ENCODE measurements around the gene GPHB5.

The GPHB5 gene

GRCh38 chr14:63301891-63302534, 16.7 kb downstream of the GPHB5 start:
- TF ChIP-seq ZNF274 (IDR thresholded peaks at IDR 0.05; ENCODE audit: low read depth, low read length): no peak

DNA sequence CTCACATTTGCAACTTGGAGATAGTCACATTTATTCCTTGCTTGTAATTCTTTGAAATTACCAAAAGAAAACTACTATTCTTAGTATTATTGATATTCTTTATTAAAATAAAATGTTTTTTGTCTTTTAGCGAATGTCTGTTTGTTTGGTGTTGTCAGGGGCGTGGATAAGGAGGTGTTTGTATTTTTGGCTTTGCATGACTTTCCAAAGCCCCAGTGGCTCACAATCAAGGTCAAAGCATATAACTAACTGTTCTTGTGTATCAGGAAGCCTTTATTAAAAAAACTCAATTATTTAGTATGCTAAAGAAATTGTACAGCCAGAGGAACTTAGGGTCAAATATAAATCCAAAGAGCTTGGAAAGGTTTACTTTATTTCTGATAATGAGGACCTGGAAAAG, 17.9 kb downstream of the GPHB5 start:
- H3K4me3 ChIP-seq (ENCODE audit: low read length): no peak overlapping the region
- TF ChIP-seq ZNF274 (IDR thresholded peaks at IDR 0.05; ENCODE audit: low read depth, low read length): no peak

More at GRCh38 chr14:63301891-63302534, 16.7 kb downstream of the GPHB5 start:
- no peak overlapping the region for H3K4me3 ChIP-seq (ENCODE audit: low read length)

DNA sequence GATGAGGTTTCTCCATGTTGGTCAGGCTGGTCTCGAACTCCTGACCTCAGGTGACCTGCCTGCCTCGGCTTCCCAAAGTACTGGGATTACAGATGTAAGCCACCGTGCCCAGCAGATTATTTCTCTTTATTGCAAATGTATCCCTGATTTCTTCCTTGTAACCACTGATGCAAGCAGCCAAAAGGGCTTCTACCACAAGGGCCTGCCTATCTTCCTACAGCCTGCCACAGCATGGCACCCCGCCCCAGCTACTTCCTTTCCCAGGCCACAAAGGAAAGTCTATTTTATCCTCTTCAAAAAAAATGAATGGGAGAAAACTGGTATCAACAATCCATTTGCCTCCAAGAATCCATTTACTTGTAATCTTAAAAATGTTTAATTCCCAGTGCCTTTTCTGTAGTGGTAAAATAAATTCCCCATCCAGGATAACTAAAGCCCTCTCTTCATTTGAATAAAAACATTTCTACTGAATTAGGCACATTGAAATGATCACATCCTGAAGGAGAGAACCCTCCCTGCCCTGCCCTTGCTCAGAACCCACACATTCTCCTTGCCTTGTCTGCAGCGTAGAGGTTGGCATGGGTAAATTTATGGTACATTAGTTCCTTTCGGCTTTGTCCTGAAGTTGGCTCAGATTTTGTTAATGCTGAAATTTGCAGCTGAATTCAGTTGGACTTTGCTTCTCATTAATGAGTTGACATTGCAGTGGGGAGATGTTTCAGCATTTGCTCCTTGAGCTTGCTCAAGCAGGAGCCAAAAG, 19.2 kb downstream of the GPHB5 start:
- TF ChIP-seq ZNF274 (IDR thresholded peaks at IDR 0.05; ENCODE audit: low read depth, low read length): no peak
- H3K4me3 ChIP-seq (ENCODE audit: low read length): no peak overlapping the region

DNA sequence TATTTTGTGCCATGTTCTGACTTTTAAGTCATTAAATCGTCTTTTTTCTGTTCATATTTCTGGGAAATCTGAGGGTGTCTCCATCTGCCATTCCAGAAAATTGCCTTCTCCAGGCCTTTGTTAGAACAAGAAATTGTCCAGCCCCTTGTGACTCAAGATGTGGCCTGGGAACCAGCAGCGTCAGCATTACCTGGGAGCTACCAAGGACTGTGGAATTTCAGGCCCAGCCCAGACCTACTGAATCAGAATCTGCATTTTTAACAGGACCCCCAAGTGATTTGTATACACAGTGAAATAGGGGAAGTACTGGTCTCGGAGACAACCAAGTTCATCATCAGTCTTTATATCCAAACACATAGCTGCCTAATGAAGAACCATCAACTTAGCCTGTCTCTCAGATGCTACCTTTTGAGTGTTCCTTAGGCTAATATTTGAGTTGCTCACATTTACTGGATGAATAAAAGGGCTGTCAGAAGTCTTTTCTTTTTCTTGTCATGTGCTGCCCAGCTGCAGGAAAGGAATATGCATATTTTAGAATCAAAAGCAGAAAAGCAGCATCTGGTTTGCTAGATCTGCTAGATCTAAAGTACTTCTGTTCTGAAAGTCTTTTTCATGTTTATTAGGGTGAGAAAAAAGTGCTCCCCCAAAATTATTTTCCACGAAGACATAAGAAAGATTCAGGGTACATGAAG, 21.2 kb downstream of the GPHB5 start:
- no peak overlapping the region for H3K4me3 ChIP-seq (ENCODE audit: low read length)
- TF ChIP-seq ZNF274 (IDR thresholded peaks at IDR 0.05; ENCODE audit: low read depth, low read length): no peak

DNA sequence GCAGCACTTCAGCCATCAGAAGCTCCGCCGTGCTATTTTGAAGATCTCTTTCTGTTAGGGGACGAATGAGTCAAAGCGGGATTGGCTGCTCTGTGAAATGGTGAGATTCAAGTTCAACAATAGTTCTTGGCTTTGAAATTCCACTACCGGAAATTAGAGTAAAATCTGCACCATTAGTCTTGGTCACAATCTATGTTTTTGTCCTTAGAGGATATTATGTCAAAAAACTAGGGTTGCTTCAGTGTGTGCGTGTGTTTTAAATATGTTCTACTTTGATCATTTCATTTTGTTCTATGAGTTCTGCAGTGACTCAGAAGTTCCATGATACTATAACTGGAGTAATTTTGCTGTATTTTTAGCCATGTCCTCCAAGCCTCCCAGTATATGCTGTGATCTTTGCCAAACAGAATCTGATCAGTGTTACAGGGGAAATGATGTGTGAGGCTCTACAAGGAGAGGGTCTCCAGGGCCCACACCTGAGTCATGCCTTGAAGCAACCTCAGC, 22.6 kb downstream of the GPHB5 start:
- TF ChIP-seq ZNF274 (IDR thresholded peaks at IDR 0.05; ENCODE audit: low read depth, low read length): no peak
- no peak overlapping the region for H3K4me3 ChIP-seq (ENCODE audit: low read length)

DNA sequence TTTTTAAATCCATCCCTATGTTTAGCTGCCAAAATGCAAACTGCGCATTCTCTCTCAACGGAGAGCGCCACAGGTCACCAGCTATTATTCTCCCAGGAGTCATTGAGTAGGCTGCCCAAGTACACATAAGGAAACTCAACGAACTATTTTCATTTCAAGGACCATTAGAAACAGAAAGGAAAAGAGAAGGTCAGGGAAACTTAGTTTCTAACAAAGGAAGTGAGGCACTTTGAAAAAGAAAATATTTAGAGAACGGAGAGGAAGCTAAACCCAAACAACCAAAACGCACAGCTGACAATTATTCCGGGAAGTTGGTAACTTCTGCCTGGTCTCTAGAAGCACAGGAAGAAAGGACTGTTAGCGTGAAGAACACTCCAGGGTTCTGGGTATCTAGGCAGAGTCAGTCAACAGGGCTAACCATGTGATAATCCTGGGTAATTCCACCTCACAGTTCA, 23.5 kb downstream of the GPHB5 start:
- no peak overlapping the region for H3K4me3 ChIP-seq (ENCODE audit: low read length)
- TF ChIP-seq ZNF274 (IDR thresholded peaks at IDR 0.05; ENCODE audit: low read depth, low read length): no peak

DNA sequence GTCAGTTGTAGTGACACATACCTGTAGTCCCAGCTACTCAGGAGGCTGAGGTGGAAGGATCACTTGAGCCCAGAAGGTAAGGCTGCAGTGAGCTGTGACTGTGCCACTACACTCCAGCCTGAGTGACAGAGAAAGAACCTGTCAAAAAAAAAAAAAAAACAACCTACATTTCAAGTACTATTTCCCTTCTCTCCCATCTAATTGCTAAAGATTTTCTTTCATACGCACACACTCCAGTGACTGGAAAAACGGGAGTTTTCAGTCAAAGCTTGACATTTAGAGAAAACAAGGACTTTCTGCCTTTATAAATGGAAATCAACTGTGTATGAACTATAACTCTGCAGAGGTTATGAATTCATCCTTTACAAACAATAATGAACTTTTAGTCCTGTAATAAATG, 25.9 kb downstream of the GPHB5 start:
- no peak for TF ChIP-seq ZNF274 (IDR thresholded peaks at IDR 0.05; ENCODE audit: low read depth, low read length)
- no peak overlapping the region for H3K4me3 ChIP-seq (ENCODE audit: low read length)

GRCh38 chr14:63290741-63291430, 27.8 kb downstream of the GPHB5 start:
- no peak for TF ChIP-seq ZNF274 (IDR thresholded peaks at IDR 0.05; ENCODE audit: low read depth, low read length)
- H3K4me3 ChIP-seq (ENCODE audit: low read length): no peak overlapping the region

- no peak overlapping the region for H3K4me3 ChIP-seq (ENCODE audit: low read length)
- TF ChIP-seq ZNF274 (IDR thresholded peaks at IDR 0.05; ENCODE audit: low read depth, low read length): no peak
These were observed 29.9 kb downstream of the GPHB5 start for GRCh38 chr14:63288853-63289252.

DNA sequence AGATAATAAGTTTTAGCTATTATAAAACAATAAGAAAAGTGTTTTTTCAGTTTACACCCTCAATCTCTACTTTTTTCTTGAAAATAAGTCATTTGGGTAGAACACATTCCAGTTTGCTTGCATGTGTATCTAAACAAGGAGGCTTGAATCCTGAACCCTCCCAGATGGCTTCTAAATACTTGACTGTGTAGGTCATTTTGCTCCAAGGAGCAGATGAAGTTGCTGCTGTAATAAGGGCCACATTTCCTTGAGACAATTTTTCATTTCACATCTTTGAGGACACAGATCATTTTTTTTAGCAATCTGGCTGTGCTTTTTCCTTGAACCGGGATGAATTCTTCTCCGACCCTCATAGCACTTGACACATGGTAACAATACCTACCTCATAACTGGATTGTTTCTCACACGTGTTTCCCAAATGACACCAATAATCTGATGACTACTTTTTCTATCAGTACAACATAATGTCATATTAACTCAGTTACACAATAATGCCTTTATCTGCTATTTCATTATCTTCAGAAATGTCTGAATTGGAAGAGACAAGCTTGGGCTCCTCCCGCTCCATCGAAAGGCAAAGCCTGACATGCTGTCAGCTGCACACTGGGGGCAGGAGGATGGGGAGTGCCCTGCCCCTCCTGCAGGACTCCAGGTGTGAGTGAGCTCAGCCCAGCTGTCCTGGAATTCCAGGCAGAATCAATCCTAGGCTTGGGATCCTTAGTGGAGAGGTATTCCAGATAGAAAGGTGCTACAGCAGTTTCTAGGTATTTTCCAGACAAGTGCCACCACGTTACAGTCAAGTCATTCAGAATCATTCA, 30.9 kb downstream of the GPHB5 start:
- H3K4me3 ChIP-seq (ENCODE audit: low read length): no peak overlapping the region
- no peak for TF ChIP-seq ZNF274 (IDR thresholded peaks at IDR 0.05; ENCODE audit: low read depth, low read length)

- TF ChIP-seq ZNF274 (IDR thresholded peaks at IDR 0.05; ENCODE audit: low read depth, low read length): no peak
- H3K4me3 ChIP-seq (ENCODE audit: low read length): no peak overlapping the region
These were observed 32.7 kb downstream of the GPHB5 start for GRCh38 chr14:63286071-63286470.

- no peak overlapping the region for H3K4me3 ChIP-seq (ENCODE audit: low read length)
- TF ChIP-seq ZNF274 (IDR thresholded peaks at IDR 0.05; ENCODE audit: low read depth, low read length): no peak
These were observed 34.9 kb downstream of the GPHB5 start for GRCh38 chr14:63283884-63284248.
